B cell (primary cell): Measurements from ENCODE around the gene NACA. TPM values are rescaled to one million over a fixed set of nuclear protein-coding genes. Genes with fewer than 3 reads are reported as not detected.

Experiments used
- ATAC-seq: fragments of 200-7000 bp; cut with Tn5 transposase; one replicate; pipeline ENCODE4 v1.10.0; 2021; ENCODE audit warnings: low read depth, mild to moderate bottlenecking, moderate number of reproducible peaks, moderate library complexity
- CTCF ChIA-PET: fragments of 350-600 bp; sonication (Branson Sonifier 250); formaldehyde crosslinking; loops from one replicate; lab custom pipeline; 2021; ENCODE audit warnings: antibody characterized with exemption, inconsistent platforms; lab: Charles Lee
- POLR2A ChIA-PET: fragments of 350-600 bp; sonication (Branson Sonifier 250); formaldehyde crosslinking; loops from one replicate; lab custom pipeline; 2021; ENCODE audit warnings: antibody characterized with exemption; lab: Charles Lee
- DNase-seq: peaks from one replicate; pipeline ENCODE4 v3.0.0; 2013
- H2AFZ ChIP-seq: 2 replicates; pipeline ENCODE4 v1.6.1; 2012; ENCODE audit warnings: mild to moderate bottlenecking, low read depth, low read length; ENCODE audit not compliant: insufficient read depth, poor library complexity, severe bottlenecking
- H3K27ac ChIP-seq, 2 donors: 1 replicate in 1 of 2; 2 replicates in 1 of 2; pipeline ENCODE4 v1.5.1; 2012 to 2013; ENCODE audit warnings: low read length in 2 of 2, mild to moderate bottlenecking in 2 of 2, moderate library complexity in 1 of 2
- H3K27me3 ChIP-seq, 4 experiments: fragments of 200-600 bp in 1 of 4; sonication (generic) in 1 of 4; replicated peaks in 1 of 4; 1 replicate in 2 of 4; 2 replicates in 2 of 4; pipeline versions ENCODE4 v1.6.1 to v1.7.0; 2013 to 2016; ENCODE audit warnings: low read length in 3 of 4, mild to moderate bottlenecking in 2 of 4, mixed read lengths in 1 of 4, moderate library complexity in 1 of 4; ENCODE audit not compliant: insufficient read depth in 4 of 4, control insufficient read depth in 3 of 4; ENCODE audit errors: control extremely low read depth in 1 of 4
- H3K36me3 ChIP-seq, 2 experiments: replicated peaks in 1 of 2; 1 replicate in 1 of 2; 2 replicates in 1 of 2; pipeline versions ENCODE4 v1.6.1 to v1.7.1; 2013; ENCODE audit warnings: low read length in 1 of 2; ENCODE audit not compliant: insufficient read depth in 2 of 2, control insufficient read depth in 1 of 2; ENCODE audit errors: control extremely low read depth in 1 of 2, extremely low read depth in 1 of 2
- H3K4me1 ChIP-seq, 2 donors: fragments of 200-600 bp in 1 of 2; sonication (generic) in 1 of 2; 1 replicate in 1 of 2; 2 replicates in 1 of 2; pipeline versions ENCODE4 v1.5.1 to v1.6.1; 2013 to 2017; ENCODE audit warnings: low read length in 2 of 2; ENCODE audit not compliant: control insufficient read depth in 2 of 2, insufficient read depth in 2 of 2
- H3K4me2 ChIP-seq: replicated peaks from 2 replicates; pipeline ENCODE3; 2012; ENCODE audit warnings: mild to moderate bottlenecking, low read depth, low read length; ENCODE audit not compliant: poor library complexity, severe bottlenecking
- H3K4me3 ChIP-seq, 5 experiments: fragments of 200-600 bp in 1 of 5; sonication (generic) in 1 of 5; 1 replicate in 3 of 5; 2 replicates in 2 of 5; pipeline versions ENCODE4 v1.5.1 to v1.7.0; 2011 to 2016; ENCODE audit warnings: low read length in 4 of 5, mild to moderate bottlenecking in 4 of 5, low read depth in 2 of 5, control low read depth in 1 of 5, moderate library complexity in 1 of 5; ENCODE audit not compliant: insufficient read depth in 1 of 5; ENCODE audit errors: control extremely low read depth in 1 of 5, extremely low read depth in 1 of 5
- H3K79me2 ChIP-seq: fragments of 200-600 bp; sonication (generic); one replicate; pipeline ENCODE4 v1.6.0; 2016; ENCODE audit warnings: low read length; ENCODE audit not compliant: control insufficient read depth, insufficient read depth
- H3K9ac ChIP-seq: fragments of 200-600 bp; sonication (generic); 2 replicates; pipeline ENCODE4 v1.6.1; 2017; ENCODE audit warnings: mild to moderate bottlenecking, low read length, moderate library complexity
- H3K9me3 ChIP-seq, 3 donors: one replicate each; pipeline versions ENCODE4 v1.6.1 to v1.7.1; 2013; ENCODE audit warnings: low read length in 2 of 3; ENCODE audit not compliant: control insufficient read depth in 2 of 3, insufficient read depth in 1 of 3; ENCODE audit errors: control extremely low read depth in 1 of 3
- H4K20me1 ChIP-seq: 2 replicates; pipeline ENCODE4 v1.6.0; 2012; ENCODE audit warnings: mild to moderate bottlenecking, low read length; ENCODE audit not compliant: insufficient read depth, control insufficient read depth, poor library complexity, severe bottlenecking
- H3K27ac Mint-ChIP-seq: one replicate; pipeline ENCODE4 v1.8.0; 2021; ENCODE audit warnings: mixed read lengths
- H3K27me3 Mint-ChIP-seq: one replicate; pipeline ENCODE4 v1.8.0; 2021; ENCODE audit warnings: mixed read lengths
- H3K4me1 Mint-ChIP-seq: one replicate; pipeline ENCODE4 v1.8.0; 2021; ENCODE audit warnings: mixed read lengths
- H3K4me3 Mint-ChIP-seq: one replicate; pipeline ENCODE4 v1.8.0; 2021; ENCODE audit warnings: mixed read lengths
- H3K9me3 Mint-ChIP-seq: one replicate; pipeline ENCODE4 v1.8.0; 2022; ENCODE audit warnings: mixed read lengths; ENCODE audit not compliant: insufficient read depth
- EZH2 ChIP-seq: IDR thresholded peaks from 2 replicates; pipeline ENCODE4 v1.6.1; 2012; ENCODE audit warnings: borderline replicate concordance, low read depth, mild to moderate bottlenecking, moderate library complexity, low read length; ENCODE audit not compliant: insufficient read depth, poor library complexity, severe bottlenecking
- WGBS: methylation state at CpG from one replicate; pipeline ENCODE4 v1.1.5; 2013; ENCODE audit warnings: missing lambda C conversion rate; ENCODE audit not compliant: insufficient coverage; 5-methylcytosine and 5-hydroxymethylcytosine counted together
- intact Hi-C: fragments of 100-400 bp; cut with micrococcal nuclease; formaldehyde crosslinking; loops from one replicate; pipeline ENCODE4 v1.10.0; 2022
- polyA plus RNA-seq: library from polyadenylated mRNA; depleted of rRNA; stranded (reverse); fragments of >200 nt; gene quantifications from 2 replicates; pipeline ENCODE4 v1.2.3, GENCODE V29; 2012
- total RNA-seq, 2 donors: library from RNA; stranded (reverse); fragments of 120-200 nt in 1 of 2; gene quantifications; 1 replicate in 1 of 2; 2 replicates in 1 of 2; pipeline versions ENCODE4 v1.2.3 to v1.2.4, GENCODE V29; 2013 to 2022
- TF ChIP-seq, protein P1 (sequence below): fragments of 200-600 bp; IDR thresholded peaks from one replicate; pipeline ENCODE4 v1.8.0; 2022; ENCODE audit warnings: antibody characterized with exemption, mild to moderate bottlenecking

NACA gene
- total and polyA plus RNA-seq, 2 donors (not counting 1 experiment from before 2014, with no cell fraction given): 1,076 to 1,127 TPM

DNA sequence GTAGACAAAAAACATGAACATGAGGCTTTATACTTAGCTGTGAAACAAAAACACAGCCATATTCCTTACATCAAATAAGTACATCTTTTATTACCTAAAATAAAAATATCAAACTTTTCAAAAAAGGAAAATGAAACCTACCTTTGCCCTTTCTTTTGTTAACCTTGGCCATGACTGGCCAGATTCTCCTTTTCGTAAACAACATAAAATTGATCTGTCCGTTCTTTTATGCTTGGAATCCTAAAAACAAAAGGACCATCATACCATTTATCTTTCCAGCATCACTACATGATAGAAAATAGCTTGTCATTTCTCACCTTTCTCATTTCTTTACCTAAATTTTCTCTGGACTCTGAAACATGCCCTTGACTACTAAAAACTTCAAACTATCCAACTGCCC, 53.5 kb downstream of the NACA start:
- no peak overlapping the region for H3K9ac ChIP-seq
- H3K36me3 ChIP-seq: peaks cover 18 to 58% of the 10 kb centered on the region in 2 experiments
- CTCF ChIA-PET: no interaction called here
- H3K27me3 ChIP-seq: no peaks in the 10 kb centered on the region
- Mint-ChIP-seq H3K4me3 (no peak overlapping the region), H3K9me3 (no peaks in the 10 kb centered on the region), H3K27me3 (no peaks in the 10 kb centered on the region), H3K4me1 (peaks cover 23% of the 10 kb centered on the region), H3K27ac (no peak overlapping the region)
- DNase-seq (no peak), ATAC-seq (no peak)
- H3K4me1 ChIP-seq: no peaks in the 10 kb centered on the region
- 100% methylated on average over 2 of the region's 2 CpGs for WGBS
- H4K20me1 ChIP-seq: peaks cover 87% of the 10 kb centered on the region
- POLR2A ChIA-PET: no interaction called here
- H3K4me3 ChIP-seq: no peak overlapping the region
- intact Hi-C loops: no loop called here
- TF ChIP-seq EZH2: no peak
- TF ChIP-seq, protein P1, sequence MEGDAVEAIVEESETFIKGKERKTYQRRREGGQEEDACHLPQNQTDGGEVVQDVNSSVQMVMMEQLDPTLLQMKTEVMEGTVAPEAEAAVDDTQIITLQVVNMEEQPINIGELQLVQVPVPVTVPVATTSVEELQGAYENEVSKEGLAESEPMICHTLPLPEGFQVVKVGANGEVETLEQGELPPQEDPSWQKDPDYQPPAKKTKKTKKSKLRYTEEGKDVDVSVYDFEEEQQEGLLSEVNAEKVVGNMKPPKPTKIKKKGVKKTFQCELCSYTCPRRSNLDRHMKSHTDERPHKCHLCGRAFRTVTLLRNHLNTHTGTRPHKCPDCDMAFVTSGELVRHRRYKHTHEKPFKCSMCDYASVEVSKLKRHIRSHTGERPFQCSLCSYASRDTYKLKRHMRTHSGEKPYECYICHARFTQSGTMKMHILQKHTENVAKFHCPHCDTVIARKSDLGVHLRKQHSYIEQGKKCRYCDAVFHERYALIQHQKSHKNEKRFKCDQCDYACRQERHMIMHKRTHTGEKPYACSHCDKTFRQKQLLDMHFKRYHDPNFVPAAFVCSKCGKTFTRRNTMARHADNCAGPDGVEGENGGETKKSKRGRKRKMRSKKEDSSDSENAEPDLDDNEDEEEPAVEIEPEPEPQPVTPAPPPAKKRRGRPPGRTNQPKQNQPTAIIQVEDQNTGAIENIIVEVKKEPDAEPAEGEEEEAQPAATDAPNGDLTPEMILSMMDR: no peak
- no peaks in the 10 kb centered on the region for H3K9me3 ChIP-seq
- H3K27ac ChIP-seq: no peak overlapping the region
- no peak overlapping the region for H3K4me2 ChIP-seq
- H3K79me2 ChIP-seq: peaks cover 93% of the 10 kb centered on the region
- H2AFZ ChIP-seq: no peak overlapping the region

GRCh38 chr12:56670836-56671235, 54.3 kb downstream of the NACA start:
- POLR2A ChIA-PET: interaction anchor here (0.6 to 1.3 kb wide), 3 partner anchors 9 to 20 kb away, joined by 3 to 5 read pairs (median 3); no protein-coding TSS in a partner anchor
- H3K27me3 ChIP-seq: no peaks in the 10 kb centered on the region
- H3K27ac ChIP-seq: no peak overlapping the region
- 93% methylated on average over 3 of the region's 4 CpGs for WGBS
- H3K4me2 ChIP-seq: no peak overlapping the region
- ATAC-seq (no peak), DNase-seq (no peak)
- no peak for TF ChIP-seq EZH2
- TF ChIP-seq, protein P1: no peak
- no peaks in the 10 kb centered on the region for H3K9me3 ChIP-seq
- peak overlapping the region; percentile 20 for H3K27ac Mint-ChIP-seq
- no peaks in the 10 kb centered on the region for H3K27me3 Mint-ChIP-seq
- H3K36me3 ChIP-seq: peaks cover 18 to 66% of the 10 kb centered on the region in 2 experiments
- intact Hi-C loops: no loop called here
- no peak overlapping the region for H3K4me3 Mint-ChIP-seq
- H3K9me3 Mint-ChIP-seq: no peaks in the 10 kb centered on the region
- H2AFZ ChIP-seq: no peak overlapping the region
- CTCF ChIA-PET: interaction anchor here (1.5 kb wide), 1 partner anchor 157 kb away, joined by 5 read pairs; no protein-coding TSS in a partner anchor
- H3K4me1 ChIP-seq: no peaks in the 10 kb centered on the region
- H3K9ac ChIP-seq: no peak overlapping the region
- peaks cover 85% of the 10 kb centered on the region for H3K79me2 ChIP-seq
- no peak overlapping the region for H3K4me3 ChIP-seq
- peaks cover 82% of the 10 kb centered on the region for H4K20me1 ChIP-seq
- peaks cover 18% of the 10 kb centered on the region for H3K4me1 Mint-ChIP-seq
